Measurements from ENCODE around the gene DLL1. TPM values are rescaled to one million over a fixed set of nuclear protein-coding genes. Genes with fewer than 3 reads are reported as not detected.

The DLL1 gene
- total RNA-seq, 1 donor from 2014 or later: 13.6 TPM

DNA sequence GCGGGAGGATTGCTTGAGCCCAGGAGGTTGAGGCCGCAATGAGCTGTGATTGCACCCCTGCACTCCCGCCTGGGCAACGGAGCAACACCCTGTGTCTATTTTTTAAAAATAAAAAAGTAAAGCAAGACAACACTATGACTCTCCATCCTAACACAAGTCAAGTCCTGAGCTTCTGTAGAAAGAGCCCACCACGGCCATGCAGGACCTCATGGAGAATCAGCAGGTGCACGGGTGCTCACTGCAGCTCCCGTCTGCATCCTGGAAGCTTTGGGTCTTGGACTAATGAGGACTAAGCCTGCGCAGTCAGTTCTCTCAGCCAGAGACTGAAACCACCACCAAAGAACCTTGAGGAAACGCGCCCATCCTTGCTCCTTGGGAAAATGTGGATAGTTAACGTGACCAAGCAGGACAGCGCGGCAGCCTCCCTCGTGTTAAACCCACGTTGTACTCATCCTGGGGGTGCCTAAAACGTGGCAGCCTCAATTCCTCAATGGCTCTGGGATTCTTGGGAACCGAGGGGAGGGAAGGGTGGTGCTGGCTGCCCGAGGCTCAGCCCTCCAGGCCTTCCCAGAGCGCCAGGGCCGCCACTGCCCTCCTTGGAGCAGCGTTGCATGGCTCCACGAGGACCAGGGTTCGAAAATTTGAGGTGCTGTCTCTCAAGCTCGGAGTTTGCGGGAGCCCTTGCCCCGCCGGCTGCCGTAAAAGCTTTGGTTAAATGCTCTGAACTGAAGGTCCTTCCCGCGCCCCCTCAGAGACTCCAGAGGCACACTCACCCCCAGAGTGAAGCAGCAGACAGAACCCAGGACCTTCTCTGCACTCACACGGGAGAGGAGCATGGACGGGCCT lies 29.0 kb downstream of the DLL1 start:
- Histone ChIP-seq H3K9me3 (ENCODE audit: control insufficient read depth in 3 of 3, low read length in 3 of 3) (no peaks in the 10 kb centered on the region), H3K4me3 (ENCODE audit: low read length in 3 of 3) (no peak overlapping the region), H3K27ac (ENCODE audit: low read depth, low read length) (no peak overlapping the region), H3K9ac (ENCODE audit: low read depth in 1 of 3, low read length in 3 of 3) (no peak overlapping the region), H3K4me1 (ENCODE audit: control insufficient read depth in 3 of 3, insufficient read depth in 3 of 3, low read length in 3 of 3) (peaks cover 9 to 11% (median 11%) of the 10 kb centered on the region in 3 donors), H3K27me3 (ENCODE audit: control insufficient read depth in 3 of 3, insufficient read depth in 3 of 3, low read length in 3 of 3) (peaks cover 0 to 7% (median 0%) of the 10 kb centered on the region in 3 donors), H3K36me3 (ENCODE audit: control insufficient read depth in 3 of 3, insufficient read depth in 3 of 3, low read length in 3 of 3) (no peaks in the 10 kb centered on the region)

DNA sequence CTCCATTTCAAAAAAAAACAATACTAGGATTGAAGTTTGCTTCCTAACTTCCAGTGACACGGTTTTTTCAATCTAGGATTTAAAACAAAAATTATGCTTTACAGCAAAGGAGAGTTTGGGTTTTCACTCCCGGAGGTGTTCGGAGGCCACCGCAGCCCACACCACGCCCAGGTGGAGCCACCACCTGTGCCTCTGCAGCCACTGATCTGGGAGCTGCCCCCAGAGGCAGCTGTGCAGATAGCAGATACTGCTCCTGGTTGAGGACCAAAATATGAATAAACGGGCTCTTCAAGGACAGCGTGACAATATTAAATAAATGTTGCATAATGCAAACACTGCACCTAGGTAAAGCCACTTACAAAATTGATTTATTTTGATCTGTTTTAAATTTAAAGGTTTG lies 30.2 kb downstream of the DLL1 start:
- Histone ChIP-seq H3K27ac (ENCODE audit: low read depth, low read length) (no peak overlapping the region), H3K27me3 (ENCODE audit: control insufficient read depth in 3 of 3, insufficient read depth in 3 of 3, low read length in 3 of 3) (peaks cover 0 to 7% (median 0%) of the 10 kb centered on the region in 3 donors), H3K4me1 (ENCODE audit: control insufficient read depth in 3 of 3, insufficient read depth in 3 of 3, low read length in 3 of 3) (peaks cover 3 to 5% (median 4%) of the 10 kb centered on the region in 3 donors), H3K9me3 (ENCODE audit: control insufficient read depth in 3 of 3, low read length in 3 of 3) (no peaks in the 10 kb centered on the region), H3K9ac (ENCODE audit: low read depth in 1 of 3, low read length in 3 of 3) (no peak overlapping the region), H3K4me3 (ENCODE audit: low read length in 3 of 3) (no peak overlapping the region), H3K36me3 (ENCODE audit: control insufficient read depth in 3 of 3, insufficient read depth in 3 of 3, low read length in 3 of 3) (no peaks in the 10 kb centered on the region)

DNA sequence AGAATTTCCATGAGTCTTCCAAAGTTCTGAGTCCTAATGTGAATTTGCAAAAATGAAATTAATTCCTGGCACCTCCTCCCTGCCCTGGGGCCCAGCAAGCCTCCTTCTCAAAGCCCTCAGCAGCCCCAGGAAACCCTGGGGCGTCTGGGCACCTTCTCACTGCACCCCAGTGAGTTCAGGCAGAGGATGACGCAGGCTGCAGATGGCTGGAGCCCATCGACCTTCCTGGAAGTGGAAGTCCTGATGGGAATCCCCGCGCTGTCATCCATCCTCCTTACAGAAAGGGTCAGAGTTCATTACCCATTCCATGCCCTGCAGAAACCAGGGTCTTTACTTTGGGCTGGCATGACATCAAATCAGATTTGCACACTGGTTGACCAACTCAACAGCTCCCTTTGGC lies 31.6 kb downstream of the DLL1 start:
- H3K27ac ChIP-seq (ENCODE audit: low read depth, low read length): no peak overlapping the region
- no peaks in the 10 kb centered on the region for H3K36me3 ChIP-seq (ENCODE audit: control insufficient read depth in 3 of 3, insufficient read depth in 3 of 3, low read length in 3 of 3)
- no peaks in the 10 kb centered on the region for H3K4me1 ChIP-seq (ENCODE audit: control insufficient read depth in 3 of 3, insufficient read depth in 3 of 3, low read length in 3 of 3)
- no peaks in the 10 kb centered on the region for H3K9me3 ChIP-seq (ENCODE audit: control insufficient read depth in 3 of 3, low read length in 3 of 3)
- H3K27me3 ChIP-seq (ENCODE audit: control insufficient read depth in 3 of 3, insufficient read depth in 3 of 3, low read length in 3 of 3): peaks cover 0 to 7% (median 0%) of the 10 kb centered on the region in 3 donors
- no peak overlapping the region for H3K4me3 ChIP-seq (ENCODE audit: low read length in 3 of 3)
- H3K9ac ChIP-seq (ENCODE audit: low read depth in 1 of 3, low read length in 3 of 3): no peak overlapping the region

DNA sequence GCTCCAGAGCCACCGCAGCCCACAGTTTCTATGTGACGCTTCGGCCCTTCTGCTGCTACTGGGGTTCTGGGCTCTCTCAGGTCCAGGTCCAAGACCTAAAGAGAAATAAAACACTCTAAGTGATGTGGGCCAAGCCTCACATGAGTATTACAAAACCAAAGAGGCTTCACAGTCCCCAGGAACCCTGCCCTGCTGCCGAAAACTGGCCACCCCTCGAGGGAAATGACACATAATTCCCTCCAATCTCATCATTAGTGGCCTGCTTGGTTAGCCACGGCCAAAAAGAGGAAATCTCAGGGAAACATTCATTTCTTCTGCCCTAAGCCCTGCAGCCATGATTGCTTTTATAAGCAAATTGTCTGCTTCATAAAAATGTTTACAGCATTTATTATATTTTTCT lies 32.5 kb downstream of the DLL1 start:
- Histone ChIP-seq H3K4me1 (ENCODE audit: control insufficient read depth in 3 of 3, insufficient read depth in 3 of 3, low read length in 3 of 3) (no peaks in the 10 kb centered on the region), H3K27ac (ENCODE audit: low read depth, low read length) (no peak overlapping the region), H3K9me3 (ENCODE audit: control insufficient read depth in 3 of 3, low read length in 3 of 3) (no peaks in the 10 kb centered on the region), H3K4me3 (ENCODE audit: low read length in 3 of 3) (no peak overlapping the region), H3K9ac (ENCODE audit: low read depth in 1 of 3, low read length in 3 of 3) (no peak overlapping the region), H3K27me3 (ENCODE audit: control insufficient read depth in 3 of 3, insufficient read depth in 3 of 3, low read length in 3 of 3) (peaks cover 0 to 11% (median 0%) of the 10 kb centered on the region in 3 donors), H3K36me3 (ENCODE audit: control insufficient read depth in 3 of 3, insufficient read depth in 3 of 3, low read length in 3 of 3) (no peaks in the 10 kb centered on the region)

DNA sequence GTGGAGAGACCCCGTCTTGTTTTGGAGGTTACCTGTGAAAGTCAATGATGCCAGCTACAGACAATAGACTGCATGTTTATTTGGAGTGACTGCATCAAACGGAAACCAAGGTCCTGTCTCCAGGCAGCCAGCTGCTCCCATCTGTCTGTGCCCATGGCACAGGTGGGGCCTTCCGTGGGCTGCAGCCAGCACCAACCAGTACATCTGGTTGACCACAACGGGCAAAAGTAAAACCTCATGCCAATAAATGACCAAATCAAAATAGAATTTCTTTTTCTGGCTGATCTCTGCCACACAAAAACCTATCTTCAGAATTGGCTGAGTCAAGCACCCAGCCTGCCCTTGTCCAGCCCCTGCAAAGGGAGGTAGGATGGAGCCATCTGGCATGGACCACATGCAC lies 33.5 kb downstream of the DLL1 start:
- Histone ChIP-seq H3K4me3 (ENCODE audit: low read length in 3 of 3) (no peak overlapping the region), H3K9ac (ENCODE audit: low read depth in 1 of 3, low read length in 3 of 3) (no peak overlapping the region)

DNA sequence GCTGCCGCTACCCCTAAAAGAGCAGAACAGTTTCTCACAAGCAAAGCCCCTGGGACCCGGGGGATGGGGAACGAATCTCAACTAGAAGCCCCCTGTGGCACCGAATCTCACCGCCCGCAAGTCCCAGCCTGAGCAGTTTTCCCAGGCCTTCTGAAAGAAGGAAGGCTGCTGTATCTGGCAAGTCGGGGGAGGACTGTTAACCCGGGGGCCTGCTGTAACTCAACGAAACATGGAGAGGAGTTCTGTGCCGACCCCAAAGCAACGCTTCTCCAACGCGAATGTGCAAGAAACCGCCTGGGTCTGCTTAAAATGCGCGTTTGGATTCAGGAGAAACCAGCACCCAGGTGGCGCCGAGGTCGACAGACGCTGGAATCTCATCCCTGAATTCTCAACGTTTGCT lies 34.2 kb downstream of the DLL1 start:
- H3K9ac ChIP-seq (ENCODE audit: low read depth in 1 of 3, low read length in 3 of 3): no peak overlapping the region
- H3K27me3 ChIP-seq (ENCODE audit: control insufficient read depth in 3 of 3, insufficient read depth in 3 of 3, low read length in 3 of 3): peaks cover 0 to 15% (median 6%) of the 10 kb centered on the region in 3 donors
- H3K9me3 ChIP-seq (ENCODE audit: control insufficient read depth in 3 of 3, low read length in 3 of 3): no peaks in the 10 kb centered on the region
- no peak overlapping the region for H3K4me3 ChIP-seq (ENCODE audit: low read length in 3 of 3)
- H3K36me3 ChIP-seq (ENCODE audit: control insufficient read depth in 3 of 3, insufficient read depth in 3 of 3, low read length in 3 of 3): no peaks in the 10 kb centered on the region
- no peak overlapping the region for H3K27ac ChIP-seq (ENCODE audit: low read depth, low read length)
- H3K4me1 ChIP-seq (ENCODE audit: control insufficient read depth in 3 of 3, insufficient read depth in 3 of 3, low read length in 3 of 3): no peaks in the 10 kb centered on the region

More for the DNA sequence above, 33.5 kb downstream of the DLL1 start:
- H3K27me3 ChIP-seq (ENCODE audit: control insufficient read depth in 3 of 3, insufficient read depth in 3 of 3, low read length in 3 of 3): peaks cover 0 to 18% (median 5%) of the 10 kb centered on the region in 3 donors
- H3K9me3 ChIP-seq (ENCODE audit: control insufficient read depth in 3 of 3, low read length in 3 of 3): no peaks in the 10 kb centered on the region
- H3K4me1 ChIP-seq (ENCODE audit: control insufficient read depth in 3 of 3, insufficient read depth in 3 of 3, low read length in 3 of 3): no peaks in the 10 kb centered on the region
- no peak overlapping the region for H3K27ac ChIP-seq (ENCODE audit: low read depth, low read length)
- no peaks in the 10 kb centered on the region for H3K36me3 ChIP-seq (ENCODE audit: control insufficient read depth in 3 of 3, insufficient read depth in 3 of 3, low read length in 3 of 3)

DNA sequence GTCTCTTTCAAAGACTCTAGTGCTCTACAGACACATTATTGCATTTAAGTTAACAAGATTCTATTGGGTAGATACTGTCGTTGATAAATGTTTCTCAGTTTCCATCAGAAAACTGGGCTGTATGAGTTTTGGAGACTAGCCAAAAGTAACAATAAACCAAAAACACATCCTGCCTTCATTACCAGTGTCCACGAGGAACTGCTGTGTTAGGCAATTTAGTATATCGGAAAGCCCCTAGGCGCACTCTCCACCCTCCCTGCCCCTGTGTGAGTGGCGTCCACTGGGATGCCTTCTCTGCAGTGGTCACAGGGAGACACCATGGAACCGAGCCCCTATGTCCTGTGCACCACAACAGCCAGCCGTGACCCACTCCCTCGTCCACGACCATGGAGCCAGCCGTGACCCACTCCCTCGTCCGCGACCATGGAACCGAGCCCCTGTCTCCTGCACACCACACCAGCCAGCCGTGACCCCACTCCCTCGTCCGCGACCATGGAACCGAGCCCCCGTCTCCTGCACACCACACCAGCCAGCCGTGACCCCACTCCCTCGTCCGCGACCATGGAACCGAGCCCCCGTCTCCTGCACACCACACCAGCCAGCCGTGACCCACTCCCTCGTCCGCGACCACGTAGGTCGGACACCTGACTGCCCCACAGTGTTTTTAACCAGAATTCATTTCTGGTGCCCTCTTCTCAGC lies 35.3 kb downstream of the DLL1 start:
- Histone ChIP-seq H3K4me1 (ENCODE audit: control insufficient read depth in 3 of 3, insufficient read depth in 3 of 3, low read length in 3 of 3) (no peaks in the 10 kb centered on the region), H3K36me3 (ENCODE audit: control insufficient read depth in 3 of 3, insufficient read depth in 3 of 3, low read length in 3 of 3) (no peaks in the 10 kb centered on the region), H3K4me3 (ENCODE audit: low read length in 3 of 3) (no peak overlapping the region), H3K27ac (ENCODE audit: low read depth, low read length) (no peak overlapping the region), H3K27me3 (ENCODE audit: control insufficient read depth in 3 of 3, insufficient read depth in 3 of 3, low read length in 3 of 3) (peaks cover 0 to 14% (median 6%) of the 10 kb centered on the region in 3 donors), H3K9me3 (ENCODE audit: control insufficient read depth in 3 of 3, low read length in 3 of 3) (no peaks in the 10 kb centered on the region), H3K9ac (ENCODE audit: low read depth in 1 of 3, low read length in 3 of 3) (no peak overlapping the region)

DNA sequence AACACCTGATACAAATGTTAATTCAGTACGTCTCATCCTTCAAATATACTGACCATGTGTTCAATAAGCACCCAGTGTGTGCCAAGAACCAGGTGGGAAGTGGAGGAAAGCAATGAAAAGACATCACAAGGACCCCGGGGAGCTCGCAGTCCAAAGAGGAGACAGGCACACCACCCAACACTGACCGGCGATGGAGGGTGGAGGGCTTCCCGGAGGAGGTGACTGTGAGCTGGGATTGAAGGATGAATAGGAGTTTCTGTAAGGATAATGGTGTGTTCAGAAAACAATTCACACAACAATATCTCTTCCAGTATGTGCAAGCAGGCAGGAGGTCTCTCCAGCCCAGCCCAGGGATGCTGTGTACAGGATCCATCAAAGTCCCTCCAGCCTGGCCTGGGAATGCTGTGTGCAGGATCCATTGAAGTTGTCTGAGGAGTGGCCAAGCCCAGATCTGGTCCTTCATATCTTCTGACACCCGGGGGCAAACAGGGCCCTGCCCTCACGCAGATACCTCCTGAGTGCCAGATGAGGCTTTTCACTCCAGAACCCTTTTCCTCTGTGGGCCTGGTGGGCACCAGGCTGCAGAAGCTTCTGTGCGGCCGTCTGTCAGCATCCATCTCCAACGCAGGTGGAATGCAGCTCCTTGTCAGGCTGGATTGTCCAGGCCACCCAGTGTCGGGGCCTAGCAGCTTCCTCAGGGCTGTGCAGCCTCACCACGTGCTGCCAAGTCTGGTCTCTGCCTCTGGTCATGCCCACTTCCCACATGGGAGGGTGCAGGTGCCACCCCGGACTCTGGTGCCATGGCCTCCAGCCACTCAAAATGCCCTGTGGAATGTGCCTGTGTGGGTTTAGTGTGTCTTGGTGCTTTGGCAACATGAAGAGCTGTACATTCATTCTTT lies 36.3 kb downstream of the DLL1 start:
- no peaks in the 10 kb centered on the region for H3K36me3 ChIP-seq (ENCODE audit: control insufficient read depth in 3 of 3, insufficient read depth in 3 of 3, low read length in 3 of 3)
- no peak overlapping the region for H3K9ac ChIP-seq (ENCODE audit: low read depth in 1 of 3, low read length in 3 of 3)
- H3K27ac ChIP-seq (ENCODE audit: low read depth, low read length): no peak overlapping the region
- no peak overlapping the region for H3K4me3 ChIP-seq (ENCODE audit: low read length in 3 of 3)
- no peaks in the 10 kb centered on the region for H3K9me3 ChIP-seq (ENCODE audit: control insufficient read depth in 3 of 3, low read length in 3 of 3)
- H3K27me3 ChIP-seq (ENCODE audit: control insufficient read depth in 3 of 3, insufficient read depth in 3 of 3, low read length in 3 of 3): peaks cover 3 to 16% (median 8%) of the 10 kb centered on the region in 3 donors
- no peaks in the 10 kb centered on the region for H3K4me1 ChIP-seq (ENCODE audit: control insufficient read depth in 3 of 3, insufficient read depth in 3 of 3, low read length in 3 of 3)

DNA sequence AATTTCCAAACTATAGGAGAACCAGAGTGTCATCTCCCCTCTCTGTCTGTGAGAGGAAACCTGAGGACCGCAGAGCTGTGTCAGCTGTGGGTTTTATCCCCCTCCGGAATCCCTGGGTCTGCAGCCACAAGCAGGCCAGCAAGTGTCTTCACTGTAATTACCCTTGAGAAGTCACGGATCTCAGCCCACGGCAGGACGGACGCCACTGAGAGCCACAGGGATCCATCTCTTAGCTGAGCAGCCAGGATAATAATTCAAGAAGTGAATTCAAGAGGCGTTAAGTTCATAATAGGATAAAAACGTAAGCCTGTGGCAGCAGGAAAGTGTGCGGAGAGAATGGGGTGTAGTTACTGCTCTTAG lies 37.0 kb downstream of the DLL1 start:
- H3K9ac ChIP-seq (ENCODE audit: low read depth in 1 of 3, low read length in 3 of 3): no peak overlapping the region

More for the DNA sequence above, 37.0 kb downstream of the DLL1 start:
- H3K36me3 ChIP-seq (ENCODE audit: control insufficient read depth in 3 of 3, insufficient read depth in 3 of 3, low read length in 3 of 3): no peaks in the 10 kb centered on the region
- no peak overlapping the region for H3K4me3 ChIP-seq (ENCODE audit: low read length in 3 of 3)
- H3K4me1 ChIP-seq (ENCODE audit: control insufficient read depth in 3 of 3, insufficient read depth in 3 of 3, low read length in 3 of 3): peaks cover 0 to 3% (median 0%) of the 10 kb centered on the region in 3 donors
- peaks cover 8 to 23% (median 15%) of the 10 kb centered on the region in 3 donors for H3K27me3 ChIP-seq (ENCODE audit: control insufficient read depth in 3 of 3, insufficient read depth in 3 of 3, low read length in 3 of 3)
- H3K9me3 ChIP-seq (ENCODE audit: control insufficient read depth in 3 of 3, low read length in 3 of 3): no peaks in the 10 kb centered on the region
- H3K27ac ChIP-seq (ENCODE audit: low read depth, low read length): no peak overlapping the region

Data from skeletal muscle tissue (tissue), 4 donors.